ENCODE data around the gene HIVEP2. TPM values are rescaled to one million over a fixed set of nuclear protein-coding genes. Genes with fewer than 3 reads are reported as not detected.

The HIVEP2 gene
- polyA plus RNA-seq, 3 donors = 0.16 to 1.4 (median 0.64) TPM

DNA sequence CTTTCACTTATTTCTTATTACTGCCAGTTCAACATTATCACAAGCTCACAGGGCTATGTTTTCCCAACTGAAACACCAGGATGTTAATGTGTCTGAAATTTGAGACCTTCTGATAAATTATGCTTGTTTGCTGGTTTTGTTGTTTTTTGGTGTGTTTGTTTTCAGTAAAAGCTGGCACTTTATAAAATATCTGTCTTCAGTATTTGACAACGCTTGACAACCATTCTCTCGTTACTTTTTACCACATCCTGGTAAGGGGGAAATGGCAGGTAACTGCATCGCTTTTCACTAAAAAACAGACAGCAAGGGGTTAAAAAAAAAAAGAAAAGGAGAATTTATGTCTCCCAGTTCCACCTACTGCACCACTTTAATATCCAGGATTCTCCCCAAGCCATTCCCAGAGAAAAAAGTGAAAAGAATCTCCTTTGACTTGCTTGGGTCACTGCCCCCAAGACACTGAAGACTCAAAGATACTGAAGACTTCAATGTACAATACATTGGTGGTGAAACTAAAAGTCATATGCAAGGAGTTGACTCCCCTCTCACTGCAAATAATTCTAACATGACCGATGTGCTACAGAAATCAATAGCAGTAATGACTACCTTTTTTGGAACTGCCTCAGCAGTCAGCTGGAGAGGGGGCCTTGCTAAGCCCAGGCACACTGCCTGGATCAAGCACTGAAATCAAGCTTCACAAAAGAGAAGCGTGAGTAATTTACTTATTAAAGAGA, 88.9 kb downstream of the HIVEP2 start:
- Histone ChIP-seq H4K20me1 (ENCODE audit: insufficient read depth, low read length) (no peaks in the 10 kb centered on the region), H3K9me3 (replicated peaks in 1 of 2; ENCODE audit: control insufficient read depth in 1 of 2, insufficient read depth in 1 of 2, low read length in 2 of 2) (no peaks in the 10 kb centered on the region), H2AFZ (ENCODE audit: insufficient read depth, low read depth, low read length, poor library complexity, severe bottlenecking) (no peak overlapping the region), H3K79me2 (ENCODE audit: insufficient read depth, low read length) (no peaks in the 10 kb centered on the region), H3K4me1 (ENCODE audit: control insufficient read depth in 1 of 2, insufficient read depth in 2 of 2, low read length in 2 of 2) (peaks cover 18 to 22% of the 10 kb centered on the region in 2 donors), H3K4me2 (replicated peaks; ENCODE audit: extremely low read depth, low read length, poor library complexity, severe bottlenecking) (no peak overlapping the region), H3K36me3 (replicated peaks in 1 of 2; ENCODE audit: control insufficient read depth in 1 of 2, insufficient read depth in 2 of 2, low read length in 2 of 2) (no peaks in the 10 kb centered on the region), H3K4me3 (replicated peaks in 1 of 3; ENCODE audit: low read depth in 2 of 3, low read length in 3 of 3) (no peak overlapping the region), H3K9ac (ENCODE audit: insufficient read depth, low read length, poor library complexity, severe bottlenecking) (no peak overlapping the region), H3K27ac (ENCODE audit: low read depth in 1 of 2, low read length in 2 of 2) (no peak overlapping the region), H3K27me3 (ENCODE audit: control insufficient read depth in 2 of 2, insufficient read depth in 2 of 2, low read length in 2 of 2) (no peaks in the 10 kb centered on the region)
- Mint-ChIP-seq H3K9me3 (peaks cover 0 to 2% (median 0%) of the 10 kb centered on the region in 7 donors), H3K4me3 (no peak overlapping the region), H3K4me1 (peaks cover 28% of the 10 kb centered on the region), H3K27me3 (ENCODE audit: low read depth in 3 of 3) (peaks cover 3 to 5% (median 4%) of the 10 kb centered on the region in 3 donors), H3K27ac (peak overlapping the region in 1 of 7 donors; percentile 28), H3K36me3 (peaks cover 0 to 3% of the 10 kb centered on the region in 2 donors)
- intact Hi-C loops (cut with micrococcal nuclease) = no loop called here
- WGBS (ENCODE audit: insufficient coverage) = 100% methylated on average over 1 of the region's 5 CpGs
- DNase-seq = no peak
- no peak for TF ChIP-seq CTCF (IDR thresholded peaks at IDR 0.05)

DNA sequence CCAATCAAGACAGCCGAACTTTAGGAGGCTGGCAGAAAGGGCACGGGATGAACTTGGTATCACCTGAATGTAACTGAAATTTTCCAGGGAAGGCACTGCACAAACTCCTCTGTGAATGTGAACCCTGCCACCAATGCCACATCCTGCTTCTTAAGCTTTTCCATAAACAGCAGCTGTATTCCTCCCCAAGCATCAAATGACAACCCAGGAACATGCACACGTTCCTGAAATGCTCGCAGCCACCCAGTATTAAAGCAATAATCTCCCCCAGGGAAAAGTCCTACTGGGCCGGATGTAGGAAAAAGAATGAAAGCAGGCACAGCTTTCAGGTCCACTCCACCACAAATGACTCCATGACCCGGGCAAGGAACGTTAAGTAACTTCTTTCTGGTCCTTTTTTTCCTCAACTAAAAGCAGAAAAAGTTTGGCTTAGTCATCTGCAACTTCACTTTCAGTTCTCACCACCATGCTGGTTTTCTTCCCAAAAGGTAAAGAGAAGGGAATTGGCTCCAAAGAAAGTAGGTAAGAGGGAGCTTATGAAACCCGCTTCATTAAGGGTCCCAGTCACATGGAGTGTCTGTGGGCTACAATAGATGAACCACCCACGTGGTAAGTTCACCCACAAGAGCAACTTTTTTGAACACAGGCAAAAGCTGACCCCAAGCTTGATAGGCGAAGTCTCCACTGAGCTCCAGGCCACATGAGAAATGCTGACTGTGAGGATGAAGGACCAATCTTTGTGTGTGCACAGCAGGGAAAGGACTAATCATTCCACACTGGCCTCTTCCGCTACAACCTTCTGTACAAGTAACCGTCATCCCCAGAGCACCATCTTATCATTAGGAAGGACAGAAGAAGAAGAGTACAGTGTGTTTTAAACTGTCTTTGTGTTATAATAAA, 90.1 kb downstream of the HIVEP2 start:
- Histone ChIP-seq H3K4me2 (replicated peaks; ENCODE audit: extremely low read depth, low read length, poor library complexity, severe bottlenecking) (no peak overlapping the region), H4K20me1 (ENCODE audit: insufficient read depth, low read length) (no peaks in the 10 kb centered on the region), H3K27me3 (ENCODE audit: control insufficient read depth in 2 of 2, insufficient read depth in 2 of 2, low read length in 2 of 2) (no peaks in the 10 kb centered on the region), H3K27ac (ENCODE audit: low read depth in 1 of 2, low read length in 2 of 2) (no peak overlapping the region), H3K9ac (ENCODE audit: insufficient read depth, low read length, poor library complexity, severe bottlenecking) (no peak overlapping the region), H2AFZ (ENCODE audit: insufficient read depth, low read depth, low read length, poor library complexity, severe bottlenecking) (no peak overlapping the region), H3K9me3 (replicated peaks in 1 of 2; ENCODE audit: control insufficient read depth in 1 of 2, insufficient read depth in 1 of 2, low read length in 2 of 2) (no peaks in the 10 kb centered on the region), H3K79me2 (ENCODE audit: insufficient read depth, low read length) (no peaks in the 10 kb centered on the region), H3K4me1 (ENCODE audit: control insufficient read depth in 1 of 2, insufficient read depth in 2 of 2, low read length in 2 of 2) (peaks cover 18 to 22% of the 10 kb centered on the region in 2 donors), H3K4me3 (replicated peaks in 1 of 3; ENCODE audit: low read depth in 2 of 3, low read length in 3 of 3) (no peak overlapping the region), H3K36me3 (replicated peaks in 1 of 2; ENCODE audit: control insufficient read depth in 1 of 2, insufficient read depth in 2 of 2, low read length in 2 of 2) (no peaks in the 10 kb centered on the region)
- 86% methylated on average over 8 of the region's 12 CpGs for WGBS (ENCODE audit: insufficient coverage)
- peaks cover 0 to 2% (median 0%) of the 10 kb centered on the region in 7 donors for H3K9me3 Mint-ChIP-seq
- no peak for TF ChIP-seq CTCF (IDR thresholded peaks at IDR 0.05)
- peaks cover 0 to 3% of the 10 kb centered on the region in 2 donors for H3K36me3 Mint-ChIP-seq
- peak overlapping the region in 1 of 7 donors; percentile 26 for H3K27ac Mint-ChIP-seq
- peak in 1 of 3 donors; percentile 27 for DNase-seq
- intact Hi-C loops (cut with micrococcal nuclease) = no loop called here
- H3K4me1 Mint-ChIP-seq = peaks cover 28% of the 10 kb centered on the region
- H3K27me3 Mint-ChIP-seq (ENCODE audit: low read depth in 3 of 3) = peaks cover 3 to 5% (median 4%) of the 10 kb centered on the region in 3 donors
- no peak overlapping the region for H3K4me3 Mint-ChIP-seq
